BLaER1 treated with 17β-estradiol and CSF1 and Interleukin-3, amounts not matched to agents 10 nM and 100 nM (cell line): Measurements from ENCODE around the gene FASTKD2.

Source experiments
- H3K27ac ChIP-seq, 11 experiments: shearing (Covaris generic); formaldehyde crosslinking; 2 replicates each; pipeline ENCODE4 v1.8.1; 2022
- H3K27me3 ChIP-seq, 11 experiments: shearing (Covaris generic); formaldehyde crosslinking; 2 replicates each; pipeline ENCODE4 v1.8.1; 2022
- H3K36me3 ChIP-seq, 11 experiments: shearing (Covaris generic); formaldehyde crosslinking; 2 replicates each; pipeline ENCODE4 v1.8.1; 2022
- H3K4me1 ChIP-seq, 10 experiments: shearing (Covaris generic); formaldehyde crosslinking; 2 replicates each; pipeline ENCODE4 v1.8.1; 2022
- H3K4me2 ChIP-seq, 11 experiments: shearing (Covaris generic); formaldehyde crosslinking; 2 replicates each; pipeline ENCODE4 v1.8.1; 2022
- H3K4me3 ChIP-seq, 10 experiments: shearing (Covaris generic); formaldehyde crosslinking; 2 replicates each; pipeline ENCODE4 v1.8.1; 2022
- H3K9ac ChIP-seq, 11 experiments: shearing (Covaris generic); formaldehyde crosslinking; 2 replicates each; pipeline ENCODE4 v1.8.1; 2022
- H3K9me3 ChIP-seq, 11 experiments: shearing (Covaris generic); formaldehyde crosslinking; replicated peaks in 1 of 11; 2 replicates each; pipeline ENCODE4 v1.8.1; 2022
- H4K20me1 ChIP-seq, 11 experiments: shearing (Covaris generic); formaldehyde crosslinking; 2 replicates each; pipeline ENCODE4 v1.8.1; 2022
- Cebpa-rat ChIP-seq, 11 experiments: shearing (Covaris generic); IDR thresholded peaks; 2 replicates each; pipeline ENCODE4 v1.8.1; 2022

The FASTKD2 gene

DNA sequence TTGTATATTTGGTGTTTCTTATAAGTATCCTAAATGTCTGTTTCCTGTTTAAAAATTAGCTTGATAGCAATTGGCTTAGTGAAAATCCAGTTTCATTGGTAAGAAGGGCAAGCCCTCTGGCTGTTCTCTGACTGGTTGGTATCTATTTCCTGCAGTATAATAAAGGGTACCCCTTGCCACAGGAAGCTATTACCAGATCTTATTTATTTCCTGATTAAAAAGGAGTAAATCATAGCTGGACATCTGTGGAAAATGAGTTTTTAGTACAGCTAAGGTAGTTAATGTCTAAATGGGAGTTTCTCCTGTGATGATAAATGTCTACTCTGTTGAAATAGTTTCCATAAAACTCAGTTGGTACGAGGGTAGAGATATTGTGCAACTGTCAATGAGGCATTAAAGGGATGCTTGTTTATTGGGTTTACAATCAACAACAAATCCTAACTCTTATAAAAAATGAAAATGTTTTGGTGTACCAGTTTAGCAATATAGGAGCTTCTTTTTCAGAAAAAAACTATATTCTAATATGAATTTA, 58.7 kb downstream of the FASTKD2 start:
- TF ChIP-seq Cebpa-rat (IDR thresholded peaks at IDR 0.05) = no peak
- no peak overlapping the region for H3K4me3 ChIP-seq
- H3K9ac ChIP-seq = no peak overlapping the region
- H3K36me3 ChIP-seq = no peaks in the 10 kb centered on the region
- H3K4me1 ChIP-seq = no peaks in the 10 kb centered on the region
- no peaks in the 10 kb centered on the region for H3K27me3 ChIP-seq
- no peaks in the 10 kb centered on the region for H3K9me3 ChIP-seq
- no peaks in the 10 kb centered on the region for H4K20me1 ChIP-seq
- H3K27ac ChIP-seq = no peak overlapping the region
- H3K4me2 ChIP-seq = no peak overlapping the region

DNA sequence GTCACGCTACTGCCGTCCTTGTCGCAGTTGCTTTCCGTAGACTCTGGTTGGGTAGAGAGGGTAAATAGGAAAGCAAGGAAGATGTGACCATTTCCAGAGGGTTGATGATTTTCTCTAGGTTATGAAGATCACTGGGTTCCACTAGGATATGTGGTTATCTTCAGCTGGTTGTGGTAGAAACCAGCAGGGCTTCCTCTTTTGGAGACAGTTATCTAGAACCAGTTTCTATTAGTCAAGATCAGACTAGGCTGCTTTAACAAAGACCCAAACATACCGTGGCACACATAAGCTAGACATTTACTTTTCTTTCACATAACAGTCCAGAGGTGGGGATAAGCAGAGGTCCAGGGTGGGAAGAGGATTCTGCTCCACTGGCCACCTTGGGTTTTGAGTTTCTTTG, 59.6 kb downstream of the FASTKD2 start:
- H3K4me2 ChIP-seq = no peak overlapping the region
- TF ChIP-seq Cebpa-rat (IDR thresholded peaks at IDR 0.05) = no peak
- no peaks in the 10 kb centered on the region for H3K9me3 ChIP-seq
- H3K4me1 ChIP-seq = no peaks in the 10 kb centered on the region
- H3K36me3 ChIP-seq = no peaks in the 10 kb centered on the region
- no peaks in the 10 kb centered on the region for H3K27me3 ChIP-seq
- no peaks in the 10 kb centered on the region for H4K20me1 ChIP-seq
- H3K4me3 ChIP-seq = no peak overlapping the region
- H3K27ac ChIP-seq = no peak overlapping the region
- H3K9ac ChIP-seq = no peak overlapping the region

DNA sequence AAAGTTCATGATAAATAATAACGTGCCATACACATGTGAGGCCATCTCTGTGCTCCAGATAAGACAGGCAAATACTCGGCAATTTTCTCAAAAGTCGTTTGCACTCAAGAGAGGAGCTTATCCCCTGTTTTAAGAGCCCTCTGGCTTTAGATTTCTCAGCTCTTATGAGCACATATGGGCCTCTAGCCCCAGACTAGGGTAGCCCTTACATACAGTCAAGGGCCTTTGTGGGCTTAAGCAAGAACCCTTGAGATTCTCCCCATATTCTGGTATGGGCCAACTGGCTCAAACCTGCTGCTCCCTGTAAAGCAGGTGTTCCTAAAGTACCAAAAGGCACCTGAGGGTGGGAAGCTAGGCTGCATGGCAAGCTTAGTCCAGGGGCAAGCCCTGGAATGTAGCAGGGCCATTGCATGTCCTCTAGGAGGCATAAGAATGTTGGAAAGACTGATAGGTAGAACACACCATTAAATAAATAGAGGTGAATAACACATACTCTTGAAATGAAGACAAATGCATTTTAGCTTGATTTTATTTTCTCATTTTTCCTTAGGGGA, 66.1 kb downstream of the FASTKD2 start:
- Histone ChIP-seq H3K27ac (no peak overlapping the region), H3K9ac (no peak overlapping the region), H3K36me3 (no peaks in the 10 kb centered on the region), H3K4me1 (peaks cover 0 to 13% (median 0%) of the 10 kb centered on the region in 10 experiments; a peak in 5 of 20 replicates), H3K4me3 (no peak overlapping the region), H4K20me1 (no peaks in the 10 kb centered on the region), H3K27me3 (no peaks in the 10 kb centered on the region), H3K9me3 (peaks cover 9 to 16% (median 12%) of the 10 kb centered on the region in 11 experiments; a peak in 21 of 22 replicates), H3K4me2 (no peak overlapping the region)
- no peak for TF ChIP-seq Cebpa-rat (IDR thresholded peaks at IDR 0.05)

DNA sequence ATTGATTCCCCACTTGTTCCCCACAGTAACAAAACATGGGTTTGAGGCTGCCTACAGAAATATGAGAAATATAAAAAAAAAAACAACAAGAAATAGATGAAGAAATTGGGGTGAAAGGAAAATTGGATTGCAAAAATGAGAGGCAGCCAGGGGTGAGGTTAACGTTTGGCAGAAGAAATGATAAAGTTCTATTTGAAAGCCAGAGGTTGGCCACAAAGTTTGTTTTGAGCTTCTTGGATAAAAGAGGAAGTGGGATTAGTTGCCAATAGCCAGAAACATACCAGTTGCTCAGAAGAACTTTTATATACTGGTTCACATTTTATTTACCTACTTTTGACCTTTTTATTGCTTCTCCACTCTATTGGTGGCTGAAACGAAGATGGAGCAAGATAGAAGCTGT, 67.5 kb downstream of the FASTKD2 start:
- Histone ChIP-seq H3K4me2 (peak overlapping the region in 1 of 11 experiments; percentile 9; a peak in 1 of 22 replicates), H3K36me3 (no peaks in the 10 kb centered on the region), H3K27me3 (no peaks in the 10 kb centered on the region), H3K4me1 (peaks cover 0 to 13% (median 0%) of the 10 kb centered on the region in 10 experiments; a peak in 5 of 20 replicates), H4K20me1 (no peaks in the 10 kb centered on the region), H3K27ac (no peak overlapping the region), H3K9me3 (peaks cover 9 to 16% (median 12%) of the 10 kb centered on the region in 11 experiments; a peak in 21 of 22 replicates), H3K9ac (no peak overlapping the region), H3K4me3 (no peak overlapping the region)
- no peak for TF ChIP-seq Cebpa-rat (IDR thresholded peaks at IDR 0.05)

DNA sequence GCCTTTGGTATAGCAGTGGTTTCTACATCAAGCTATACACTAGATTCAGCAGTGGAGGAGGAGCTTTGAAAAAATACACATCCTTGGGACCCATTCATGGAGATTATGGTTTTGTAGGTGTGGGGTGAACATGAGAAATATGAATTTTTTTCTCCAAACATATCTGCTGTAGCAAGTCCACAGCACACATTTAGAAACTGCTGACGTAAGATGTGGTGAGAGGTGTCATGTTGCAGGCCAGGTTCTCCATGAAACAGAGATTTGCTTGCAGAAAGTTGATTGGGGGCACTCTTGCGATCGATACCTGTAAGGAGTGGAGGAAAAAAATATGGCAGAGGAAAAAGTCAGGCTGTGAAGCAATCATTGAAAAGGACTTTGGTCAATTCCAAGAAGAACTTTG, 67.9 kb downstream of the FASTKD2 start:
- TF ChIP-seq Cebpa-rat (IDR thresholded peaks at IDR 0.05) = no peak
- Histone ChIP-seq H3K9me3 (peaks cover 9 to 16% (median 12%) of the 10 kb centered on the region in 11 experiments; a peak in 21 of 22 replicates), H3K4me1 (peaks cover 0 to 13% (median 0%) of the 10 kb centered on the region in 10 experiments; a peak in 5 of 20 replicates), H3K4me2 (no peak overlapping the region; a peak in 1 of 22 replicates), H3K9ac (no peak overlapping the region), H3K27ac (no peak overlapping the region), H4K20me1 (no peaks in the 10 kb centered on the region), H3K27me3 (no peaks in the 10 kb centered on the region), H3K36me3 (no peaks in the 10 kb centered on the region), H3K4me3 (no peak overlapping the region)

DNA sequence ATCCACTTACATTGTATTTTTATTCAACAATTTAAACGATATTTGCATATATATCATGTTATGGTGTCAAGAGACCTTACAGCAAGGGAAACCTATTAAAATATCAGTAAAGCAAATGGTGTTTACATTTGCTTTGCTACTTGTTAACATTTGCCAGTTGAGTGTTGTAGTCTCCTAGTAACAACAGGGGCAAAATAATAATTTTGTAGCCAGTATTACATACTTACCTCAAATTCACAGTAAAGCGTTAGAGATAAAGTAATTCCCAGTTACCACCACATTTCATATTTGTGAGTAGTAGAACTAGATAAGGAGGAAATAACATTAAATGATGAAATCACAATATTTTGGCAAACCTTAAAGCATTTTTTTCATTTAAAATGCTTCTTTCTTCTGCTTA, 71.3 kb downstream of the FASTKD2 start:
- H3K9ac ChIP-seq = no peak overlapping the region
- no peak overlapping the region for H3K4me3 ChIP-seq

DNA sequence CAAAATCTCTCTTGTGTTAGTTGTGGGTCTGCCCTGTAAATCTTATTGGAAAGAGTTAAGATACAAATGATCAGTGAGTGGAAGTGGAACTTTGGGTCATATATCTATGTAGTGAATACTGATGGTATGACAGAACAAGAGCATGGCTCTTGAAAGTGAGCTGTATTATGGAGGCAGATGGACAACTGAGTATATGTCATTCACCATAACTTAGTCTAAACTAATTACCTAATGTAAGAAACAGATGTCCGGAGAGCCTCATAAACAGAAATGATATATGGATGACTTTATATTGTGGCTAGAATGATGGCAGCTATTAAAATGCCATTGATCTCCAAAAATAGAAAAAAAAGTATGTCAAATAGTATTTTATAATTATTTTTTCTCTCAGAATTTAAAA, 72.4 kb downstream of the FASTKD2 start:
- Histone ChIP-seq H3K4me2 (no peak overlapping the region), H3K4me1 (peaks cover 0 to 7% (median 0%) of the 10 kb centered on the region in 10 experiments; a peak in 5 of 20 replicates), H4K20me1 (no peaks in the 10 kb centered on the region), H3K27ac (no peak overlapping the region), H3K4me3 (no peak overlapping the region), H3K9me3 (peaks cover 9 to 18% (median 16%) of the 10 kb centered on the region in 11 experiments; a peak in 21 of 22 replicates), H3K36me3 (no peaks in the 10 kb centered on the region), H3K9ac (no peak overlapping the region), H3K27me3 (no peaks in the 10 kb centered on the region)
- no peak for TF ChIP-seq Cebpa-rat (IDR thresholded peaks at IDR 0.05)

More for the DNA sequence above, 71.3 kb downstream of the FASTKD2 start:
- Histone ChIP-seq H3K27ac (no peak overlapping the region), H3K4me2 (no peak overlapping the region), H3K9me3 (peaks cover 9 to 18% (median 16%) of the 10 kb centered on the region in 11 experiments; a peak in 21 of 22 replicates), H3K36me3 (no peaks in the 10 kb centered on the region), H3K4me1 (peaks cover 0 to 13% (median 0%) of the 10 kb centered on the region in 10 experiments; a peak in 5 of 20 replicates), H3K27me3 (no peaks in the 10 kb centered on the region), H4K20me1 (no peaks in the 10 kb centered on the region)
- no peak for TF ChIP-seq Cebpa-rat (IDR thresholded peaks at IDR 0.05)

DNA sequence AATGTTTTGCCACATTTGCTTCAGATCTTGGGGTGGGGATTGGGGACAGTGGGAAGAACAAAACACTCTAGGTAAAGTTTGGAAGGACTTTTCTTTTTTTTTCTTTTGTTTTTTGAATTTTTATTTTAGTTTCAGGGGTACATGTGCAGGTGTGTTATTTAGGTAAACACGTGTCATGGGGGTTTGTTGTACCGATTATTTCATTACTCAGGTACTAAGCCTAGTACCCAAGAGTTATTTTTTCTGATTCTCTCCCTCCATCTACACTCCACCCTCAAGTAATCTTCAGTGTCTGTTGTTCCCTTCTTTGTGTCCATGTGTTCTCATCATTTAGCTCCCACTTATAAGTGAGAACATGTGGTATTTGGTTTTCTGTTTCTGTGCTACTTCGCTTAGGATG, 73.3 kb downstream of the FASTKD2 start:
- no peaks in the 10 kb centered on the region for H3K27me3 ChIP-seq
- no peaks in the 10 kb centered on the region for H3K36me3 ChIP-seq
- H3K9ac ChIP-seq = no peak overlapping the region
- no peaks in the 10 kb centered on the region for H4K20me1 ChIP-seq
- no peak for TF ChIP-seq Cebpa-rat (IDR thresholded peaks at IDR 0.05)
- H3K27ac ChIP-seq = no peak overlapping the region
- no peak overlapping the region for H3K4me3 ChIP-seq
- H3K4me2 ChIP-seq = no peak overlapping the region
- peaks cover 6 to 14% (median 10%) of the 10 kb centered on the region in 11 experiments; a peak in 21 of 22 replicates for H3K9me3 ChIP-seq
- H3K4me1 ChIP-seq = no peaks in the 10 kb centered on the region

DNA sequence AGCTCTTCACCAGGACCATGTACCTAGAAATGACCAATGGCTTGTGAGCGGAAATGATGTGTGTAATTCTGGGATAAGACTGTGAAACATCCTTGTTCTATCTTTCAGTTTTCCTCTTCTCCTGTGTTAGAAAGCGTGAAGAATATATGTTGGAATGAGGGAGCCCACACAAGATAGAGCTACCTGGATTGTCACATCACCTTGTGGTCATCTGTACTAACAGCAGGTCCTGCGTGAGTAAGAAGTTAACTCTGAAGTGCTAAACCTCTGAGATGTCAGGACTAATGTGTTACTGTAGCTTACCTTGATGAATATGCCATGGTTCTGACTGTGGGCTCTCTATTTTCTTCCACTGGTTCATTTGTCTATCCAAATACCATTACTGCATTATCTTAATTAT, 75.6 kb downstream of the FASTKD2 start:
- H4K20me1 ChIP-seq = no peaks in the 10 kb centered on the region
- H3K4me1 ChIP-seq = no peaks in the 10 kb centered on the region
- H3K9ac ChIP-seq = no peak overlapping the region
- H3K9me3 ChIP-seq = peaks cover 0 to 7% (median 0%) of the 10 kb centered on the region in 11 experiments; a peak in 3 of 22 replicates
- no peak overlapping the region for H3K4me3 ChIP-seq
- TF ChIP-seq Cebpa-rat (IDR thresholded peaks at IDR 0.05) = no peak
- no peak overlapping the region for H3K4me2 ChIP-seq
- H3K27ac ChIP-seq = no peak overlapping the region
- H3K36me3 ChIP-seq = no peaks in the 10 kb centered on the region
- H3K27me3 ChIP-seq = no peaks in the 10 kb centered on the region
